GM12878 (cell line): ENCODE data around the gene TSHZ3. TPM values are rescaled to one million over a fixed set of nuclear protein-coding genes. Genes with fewer than 3 reads are reported as not detected.

ENCODE experiments used
- ATAC-seq: fragments of 200-7000 bp; cut with Tn5 transposase; 3 replicates; pipeline ENCODE4 v1.9.1; 2020; ENCODE audit warnings: mild to moderate bottlenecking, moderate library complexity
- BruUV-seq: library from RNA; stranded (reverse); fragments of 400-500 nt; replicated peaks from 2 replicates; lab custom pipeline; 2021; lab: Mats Ljungman, UMichigan
- CTCF ChIA-PET: fragments of 300-600 bp; sonication (Branson Sonifier 250); formaldehyde crosslinking; extraction: SDS; loops from one replicate; lab custom pipeline; 2021; ENCODE audit warnings: inconsistent platforms; lab: Yijun Ruan, JAX
- POLR2A ChIA-PET: fragments of 350-600 bp; formaldehyde crosslinking; extraction: SDS; loops from one replicate; lab custom pipeline; 2021; ENCODE audit warnings: inconsistent platforms; lab: Charles Lee
- RAD21 ChIA-PET: fragments of 300-600 bp; sonication (Branson Sonifier 250); formaldehyde crosslinking; loops from one replicate; lab custom pipeline; 2023; ENCODE audit warnings: antibody characterized with exemption; ENCODE audit not compliant: unreplicated experiment; lab: Charles Lee
- SMC1A ChIA-PET: fragments of 300-600 bp; sonication (Branson Sonifier 250); formaldehyde crosslinking; loops from one replicate; lab custom pipeline; 2023; ENCODE audit not compliant: unreplicated experiment, uncharacterized antibody; lab: Charles Lee
- DNase-seq: peaks from one replicate; pipeline ENCODE4 v3.0.0-alpha.2; 2011; ENCODE audit warnings: low read depth, low spot score
- FAIRE-seq: peaks from 3 replicates; lab custom pipeline; 2011; peaks lifted over from hg19 to GRCh38; lab: Jason Lieb, UNC
- H2AFZ ChIP-seq: 2 replicates; pipeline ENCODE4 v1.6.0; 2011; ENCODE audit warnings: low read depth, low read length, control low read depth; ENCODE audit not compliant: control insufficient read depth
- H3K27ac ChIP-seq: 2 replicates; pipeline ENCODE4 v1.5.1; 2011; ENCODE audit warnings: control low read depth; ENCODE audit not compliant: control insufficient read depth, insufficient read depth
- H3K27me3 ChIP-seq, 2 experiments: replicated peaks in 1 of 2; 2 replicates each; pipeline versions ENCODE4 v1.6.0 to v1.6.1; 2011; ENCODE audit warnings: low read length in 1 of 2; ENCODE audit not compliant: control insufficient read depth in 2 of 2, insufficient read depth in 2 of 2
- H3K36me3 ChIP-seq, 2 experiments: 2 replicates each; pipeline ENCODE4 v1.5.1; 2011; ENCODE audit warnings: low read length in 1 of 2; ENCODE audit not compliant: control insufficient read depth in 2 of 2, insufficient read depth in 2 of 2
- H3K4me1 ChIP-seq: 2 replicates; pipeline ENCODE4 v1.6.1; 2011; ENCODE audit warnings: mild to moderate bottlenecking, low read length, moderate library complexity, mixed read lengths; ENCODE audit not compliant: control insufficient read depth, insufficient read depth
- H3K4me2 ChIP-seq: 2 replicates; pipeline ENCODE4 v1.6.0; 2011; ENCODE audit warnings: control low read depth; ENCODE audit not compliant: control insufficient read depth, insufficient read depth
- H3K4me3 ChIP-seq: fragments of 200-600 bp; sonication (generic); 2 replicates; pipeline ENCODE4 v1.5.1; 2016
- H3K79me2 ChIP-seq: 2 replicates; pipeline ENCODE4 v1.6.0; 2011; ENCODE audit warnings: low read length; ENCODE audit not compliant: control insufficient read depth, insufficient read depth
- H3K9ac ChIP-seq: 2 replicates; pipeline ENCODE4 v1.8.0; 2011; ENCODE audit warnings: low read length, control low read depth, mixed read lengths; ENCODE audit not compliant: control insufficient read depth, insufficient read depth
- H3K9me3 ChIP-seq: replicated peaks from 3 replicates; pipeline ENCODE4 v1.5.1; 2011; ENCODE audit warnings: mild to moderate bottlenecking, low read length; ENCODE audit not compliant: control insufficient read depth, insufficient read depth
- H4K20me1 ChIP-seq: 2 replicates; pipeline ENCODE4 v1.6.0; 2011; ENCODE audit not compliant: control insufficient read depth, insufficient read depth
- FOS ChIP-seq: IDR thresholded peaks from 3 replicates; pipeline ENCODE4 v1.6.1; 2011; ENCODE audit warnings: borderline replicate concordance; ENCODE audit not compliant: insufficient read length; ENCODE audit errors: extremely low read depth
- RAD51 ChIP-seq: fragments of 450-650 bp; IDR thresholded peaks from 2 replicates; pipeline ENCODE4 v1.6.1; 2016; ENCODE audit warnings: moderate library complexity, mild to moderate bottlenecking, inconsistent platforms
- WGBS: methylation state at CpG from one replicate; pipeline ENCODE4 v1.1.6; 2016; ENCODE audit warnings: low lambda C conversion rate; ENCODE audit not compliant: insufficient replicate concordance, insufficient coverage; ENCODE audit errors: missing lambda C conversion rate; 5-methylcytosine and 5-hydroxymethylcytosine counted together
- in situ Hi-C: fragments of 300-500 bp; cut with MboI; formaldehyde crosslinking; loops from 9 replicates; pipeline ENCODE4 v1.14.3; 2018; ENCODE audit warnings: mixed read lengths
- intact Hi-C: fragments of 100-400 bp; cut with micrococcal nuclease; formaldehyde crosslinking; loops from one replicate; pipeline ENCODE4 v1.14.2; 2022; ENCODE audit not compliant: unreplicated experiment
- polyA plus RNA-seq, 11 experiments: library from polyadenylated mRNA; depleted of rRNA in 4 of 11; unstranded in 6 of 11; stranded (reverse) in 5 of 11; fragments of >200 nt; fragmentation: Nextera tagmentation in 4 of 11; fragmentation: Illumina TruSeq in 1 of 11; extraction: Ambion mirVana in 4 of 11; extraction: Trizol in 1 of 11; gene quantifications; 1 replicate in 1 of 11; 2 replicates in 10 of 11; pipeline versions ENCODE4 v1.2.1 to v1.2.3, GENCODE V29; 2011 to 2016; ENCODE audit warnings: inconsistent platforms in 2 of 11, missing spikeins in 2 of 11, low read depth in 1 of 11
- total RNA-seq, 4 experiments: library from RNA; depleted of rRNA in 3 of 4; stranded (reverse); fragments of >200 nt in 3 of 4; fragmentation: Illumina TruSeq in 1 of 4; extraction: Trizol in 1 of 4; gene quantifications; 2 replicates each; pipeline versions ENCODE4 v1.2.1 to v1.2.3, GENCODE V29; 2013 to 2021
- TF ChIP-seq, protein P1 (sequence below): IDR thresholded peaks from 2 replicates; pipeline ENCODE4 v1.6.1; 2012; ENCODE audit warnings: low read depth, low read length, improper control_type of control experiment
- TF ChIP-seq, protein P2 (sequence below): IDR thresholded peaks from 2 replicates; pipeline ENCODE4 v1.6.1; 2012; ENCODE audit warnings: low read depth, low read length, improper control_type of control experiment

The TSHZ3 gene
- total and polyA plus RNA-seq, 10 of the 15 experiments (the other 5 are each of a cell fraction or from before 2014, with no cell fraction given): 0.23 TPM; not detected in 9

DNA sequence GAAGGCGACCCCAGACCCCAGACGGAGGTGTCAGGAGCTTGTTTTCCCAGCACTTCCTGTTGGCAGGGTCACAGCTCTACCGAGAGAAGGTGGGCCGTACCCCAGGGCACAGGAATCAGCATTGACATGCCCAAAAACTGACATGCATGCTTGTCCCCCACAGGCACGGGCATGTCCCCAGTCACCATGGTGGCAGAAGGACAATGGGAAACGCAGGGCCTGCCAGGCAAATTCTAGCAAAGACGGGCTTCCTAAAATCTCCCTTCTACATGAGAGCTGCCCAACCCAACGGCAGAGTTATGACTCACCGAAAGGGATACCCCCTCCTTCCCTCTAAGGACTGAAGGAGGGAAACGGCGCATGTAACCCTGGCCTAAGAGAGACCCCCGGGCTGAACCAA, 18.5 kb downstream of the TSHZ3 start:
- Histone ChIP-seq H3K79me2 (no peaks in the 10 kb centered on the region), H3K4me3 (no peak overlapping the region), H3K9me3 (no peaks in the 10 kb centered on the region), H3K27me3 (no peaks in the 10 kb centered on the region), H2AFZ (no peak overlapping the region), H3K27ac (no peak overlapping the region), H3K9ac (no peak overlapping the region), H3K4me1 (no peaks in the 10 kb centered on the region), H3K36me3 (no peaks in the 10 kb centered on the region), H4K20me1 (no peaks in the 10 kb centered on the region), H3K4me2 (no peak overlapping the region)
- TF ChIP-seq, protein P1, sequence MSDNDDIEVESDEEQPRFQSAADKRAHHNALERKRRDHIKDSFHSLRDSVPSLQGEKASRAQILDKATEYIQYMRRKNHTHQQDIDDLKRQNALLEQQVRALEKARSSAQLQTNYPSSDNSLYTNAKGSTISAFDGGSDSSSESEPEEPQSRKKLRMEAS: no peak
- no peak for TF ChIP-seq RAD51
- TF ChIP-seq, protein P2, sequence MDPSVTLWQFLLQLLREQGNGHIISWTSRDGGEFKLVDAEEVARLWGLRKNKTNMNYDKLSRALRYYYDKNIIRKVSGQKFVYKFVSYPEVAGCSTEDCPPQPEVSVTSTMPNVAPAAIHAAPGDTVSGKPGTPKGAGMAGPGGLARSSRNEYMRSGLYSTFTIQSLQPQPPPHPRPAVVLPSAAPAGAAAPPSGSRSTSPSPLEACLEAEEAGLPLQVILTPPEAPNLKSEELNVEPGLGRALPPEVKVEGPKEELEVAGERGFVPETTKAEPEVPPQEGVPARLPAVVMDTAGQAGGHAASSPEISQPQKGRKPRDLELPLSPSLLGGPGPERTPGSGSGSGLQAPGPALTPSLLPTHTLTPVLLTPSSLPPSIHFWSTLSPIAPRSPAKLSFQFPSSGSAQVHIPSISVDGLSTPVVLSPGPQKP: no peak
- in situ Hi-C loops: no loop called here
- POLR2A ChIA-PET: no interaction called here
- CTCF ChIA-PET: no interaction called here
- DNase-seq: no peak
- RAD21 ChIA-PET: no interaction called here
- SMC1A ChIA-PET: no interaction called here
- FAIRE-seq: no peak
- intact Hi-C loops: no loop called here
- no peak for ATAC-seq
- 30% methylated on average over 12 of the region's 12 CpGs for WGBS
- BruUV-seq: no TSS peak

DNA sequence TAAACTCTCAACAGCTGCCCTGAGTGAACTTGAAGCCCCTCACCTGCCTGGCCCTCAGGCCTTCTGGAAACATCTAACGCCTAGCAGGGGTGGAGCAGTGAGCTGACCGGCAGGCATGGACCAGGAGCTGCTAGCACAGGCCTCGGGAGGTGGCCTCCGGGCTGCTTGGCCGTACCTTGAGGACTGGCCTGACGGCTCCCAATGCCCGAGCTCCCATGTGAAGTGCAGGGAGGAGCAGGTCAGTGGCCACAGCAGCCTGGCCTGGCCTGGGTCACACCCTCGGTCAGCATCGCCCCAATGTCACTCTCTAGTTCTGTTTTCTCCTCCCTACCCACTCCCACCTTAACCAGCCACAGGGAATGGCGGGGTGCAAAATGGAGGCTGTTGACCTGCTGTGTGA, 19.0 kb downstream of the TSHZ3 start:
- no peaks in the 10 kb centered on the region for H3K36me3 ChIP-seq
- no peak overlapping the region for H2AFZ ChIP-seq
- no peak for TF ChIP-seq FOS
- TF ChIP-seq, all 136 proteins: peak for 0
- FAIRE-seq (no peak), ATAC-seq (no peak), DNase-seq (no peak)
- ChIA-PET CTCF (no interaction called here), SMC1A (no interaction called here), RAD21 (no interaction called here), POLR2A (no interaction called here)
- Histone ChIP-seq H3K4me3 (no peak overlapping the region), H3K9me3 (no peaks in the 10 kb centered on the region), H3K27me3 (no peaks in the 10 kb centered on the region), H4K20me1 (no peaks in the 10 kb centered on the region), H3K4me2 (no peak overlapping the region), H3K9ac (no peak overlapping the region), H3K27ac (no peak overlapping the region), H3K79me2 (no peaks in the 10 kb centered on the region), H3K4me1 (no peaks in the 10 kb centered on the region)
- intact Hi-C loops (no loop called here), in situ Hi-C loops (no loop called here)
- 35% methylated on average over 10 of the region's 10 CpGs for WGBS
- BruUV-seq: no TSS peak
